ENCODE measurements around the gene LMTK2.
"Not testable (repeated sequence)": the region's sequence is repeated elsewhere in the genome, so short reads cannot be mapped to it uniquely, and the experiment has no call there.

The LMTK2 gene

GRCh38 chr7:98205162-98205845 lies 98.6 kb downstream of the LMTK2 start:
- no peak for DNase-seq

DNA sequence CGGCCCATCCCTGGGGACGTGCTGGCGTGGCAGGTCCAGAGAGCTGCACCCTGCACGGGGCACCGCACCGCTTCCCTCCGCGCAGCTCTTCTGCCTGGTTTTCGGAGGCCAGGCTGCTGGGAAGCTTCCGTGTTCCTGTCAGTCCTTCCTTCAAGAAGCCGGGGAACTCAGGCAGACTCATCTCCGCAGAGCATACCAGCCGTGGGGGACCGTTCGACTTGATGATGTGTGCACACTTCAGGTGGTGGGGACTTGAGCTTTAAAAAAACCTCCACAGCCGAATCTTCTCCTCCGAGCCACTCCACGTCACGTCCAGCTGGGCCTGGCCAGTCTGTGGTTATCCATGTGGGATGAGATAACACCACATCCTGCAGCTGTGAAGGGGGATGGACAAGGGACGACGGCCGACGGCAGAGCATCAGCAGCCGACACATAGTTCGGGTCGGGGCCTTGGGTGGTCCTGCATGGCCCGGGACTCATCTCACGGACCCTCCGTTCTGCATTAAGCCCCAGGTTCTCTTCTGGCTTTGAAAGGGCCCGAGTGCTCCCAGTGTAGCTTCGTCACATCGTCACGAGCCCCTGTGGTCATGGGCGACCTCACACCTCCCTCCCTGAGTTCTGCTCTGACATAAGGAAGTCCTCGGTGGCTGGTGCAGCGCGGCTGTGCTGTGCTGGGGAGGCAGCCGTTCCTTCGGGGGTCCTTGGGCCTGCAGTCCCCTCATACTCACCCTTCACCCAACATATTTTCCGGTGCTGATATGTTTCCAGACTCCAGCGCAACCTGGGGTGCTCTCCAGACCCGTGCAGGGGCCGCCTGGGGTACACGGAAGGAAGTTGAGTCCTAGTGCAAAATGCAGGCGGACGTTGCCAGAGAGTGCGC lies 100.0 kb downstream of the LMTK2 start:
- no peak for DNase-seq

- DNase-seq: no peak
Observed at GRCh38 chr7:98209166-98209920, 102.7 kb downstream of the LMTK2 start.

- DNase-seq: no peak
Observed at GRCh38 chr7:98210513-98211220, 104.0 kb downstream of the LMTK2 start.

DNA sequence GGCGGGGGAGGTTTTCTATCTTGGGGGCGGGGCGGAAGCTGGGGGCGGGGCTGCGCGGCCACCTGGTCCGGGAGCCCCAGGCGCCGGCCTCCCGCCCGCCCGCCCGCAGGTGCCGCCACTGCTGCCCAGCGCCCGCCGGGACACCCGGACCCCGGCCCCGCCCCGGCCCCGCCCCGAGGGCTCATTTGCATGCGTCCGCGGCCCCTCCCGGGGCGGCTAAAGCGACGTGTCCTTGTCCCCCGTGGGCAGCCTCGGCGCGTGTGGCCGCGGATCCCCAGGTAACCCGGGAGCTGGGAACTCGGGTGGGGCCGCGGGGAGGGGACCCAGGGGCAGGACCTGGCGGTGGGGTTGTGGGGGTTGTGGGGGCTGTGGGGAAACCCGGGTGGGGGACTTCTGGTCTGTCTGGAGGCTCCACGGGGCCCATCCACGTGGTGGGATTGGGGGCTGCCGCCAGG lies 104.6 kb downstream of the LMTK2 start, which contains the start of gene BHLHA15:
TSS of gene BHLHA15 (plus strand) at position 219 of the 455 bp plus-strand sequence. CDS start 871 bp downstream, outside the sequence.
- DNase-seq: no peak

DNA sequence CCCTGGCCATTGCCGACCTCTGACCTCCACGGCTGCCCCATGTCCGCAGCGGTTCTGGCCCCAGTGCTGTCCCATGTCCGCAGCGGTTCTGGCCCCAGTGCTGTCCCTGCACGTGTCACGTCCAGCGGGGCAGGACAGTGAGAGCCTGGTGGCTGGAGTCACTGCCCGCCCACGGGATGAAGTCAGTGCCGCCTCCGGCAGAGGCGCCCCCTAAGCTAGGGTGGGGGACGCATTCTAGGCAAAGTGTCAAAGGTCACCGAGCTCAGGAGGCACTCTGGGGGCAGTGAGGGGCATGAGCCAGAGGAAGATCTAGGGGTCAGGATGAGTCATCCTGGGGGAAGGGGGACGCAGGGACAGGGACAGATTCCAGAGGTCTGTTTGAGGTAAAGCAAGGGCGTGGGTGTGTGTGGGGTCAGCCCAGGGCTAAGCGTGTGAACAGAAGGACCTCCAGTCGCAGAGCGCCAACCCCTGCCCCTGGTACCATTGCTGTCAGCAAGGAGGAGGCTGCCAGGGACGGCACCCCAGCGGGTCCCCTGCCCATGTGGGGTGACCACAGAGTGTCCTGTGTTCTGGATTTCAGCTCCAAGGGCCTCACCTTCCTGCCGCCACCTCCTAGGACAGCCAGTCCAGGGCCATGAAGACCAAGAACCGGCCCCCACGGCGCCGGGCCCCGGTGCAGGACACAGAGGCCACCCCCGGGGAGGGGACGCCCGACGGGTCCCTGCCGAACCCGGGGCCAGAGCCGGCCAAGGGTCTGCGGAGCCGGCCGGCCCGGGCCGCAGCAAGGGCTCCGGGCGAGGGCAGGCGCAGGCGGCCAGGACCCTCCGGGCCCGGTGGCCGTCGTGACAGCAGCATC lies 105.2 kb downstream of the LMTK2 start:
- DNase-seq: no peak

DNA sequence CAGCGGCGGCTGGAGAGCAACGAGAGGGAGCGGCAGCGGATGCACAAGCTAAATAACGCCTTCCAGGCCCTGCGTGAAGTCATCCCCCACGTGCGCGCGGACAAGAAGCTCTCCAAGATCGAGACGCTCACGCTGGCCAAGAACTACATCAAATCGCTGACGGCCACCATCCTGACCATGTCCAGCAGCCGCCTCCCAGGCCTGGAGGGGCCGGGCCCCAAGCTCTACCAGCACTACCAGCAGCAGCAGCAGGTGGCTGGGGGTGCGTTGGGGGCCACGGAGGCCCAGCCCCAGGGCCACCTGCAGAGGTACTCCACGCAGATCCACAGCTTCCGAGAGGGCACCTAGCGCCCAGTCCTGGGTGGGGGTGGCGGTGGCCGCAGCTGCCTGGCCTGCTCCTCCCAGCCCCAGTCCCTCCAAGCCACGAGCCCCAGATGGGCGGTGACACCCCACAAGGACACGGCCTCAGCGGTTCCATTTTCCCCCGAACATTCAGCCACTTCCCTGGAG lies 105.9 kb downstream of the LMTK2 start:
- DNase-seq: no peak

DNA sequence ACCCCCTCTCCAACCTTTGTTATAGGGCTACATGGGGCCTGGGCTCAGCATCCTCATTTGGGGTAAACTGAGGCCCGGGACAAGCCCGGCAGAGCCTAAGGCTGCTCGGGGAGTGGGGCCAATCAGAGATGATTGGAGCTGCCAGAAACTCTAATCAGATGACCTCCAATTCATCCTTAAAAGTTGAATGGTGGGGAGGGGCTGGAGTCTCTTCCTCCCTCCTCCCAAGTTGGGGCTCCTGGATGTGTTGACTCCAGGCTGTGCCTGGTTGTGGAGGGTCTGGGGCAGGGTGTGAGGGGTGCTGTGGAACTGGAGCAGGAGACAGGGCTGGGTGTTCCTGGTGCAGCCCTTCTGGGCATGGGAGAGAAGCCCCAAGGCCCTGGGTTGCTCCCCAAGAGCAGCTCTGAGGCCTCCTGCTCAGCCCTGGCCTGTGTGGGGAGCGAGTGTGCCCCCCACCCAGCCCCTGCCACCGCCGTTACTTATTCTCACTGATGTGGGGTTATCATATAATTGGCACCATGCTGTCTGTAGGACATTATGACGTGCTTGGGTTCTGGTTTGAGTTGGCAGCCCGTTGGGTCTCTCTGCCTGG lies 106.7 kb downstream of the LMTK2 start:
- DNase-seq: no peak

- DNase-seq: no peak
Observed at GRCh38 chr7:98213888-98214810, 107.5 kb downstream of the LMTK2 start.

GRCh38 chr7:98214811-98215321 lies 108.2 kb downstream of the LMTK2 start:
- DNase-seq: no peak

DNA sequence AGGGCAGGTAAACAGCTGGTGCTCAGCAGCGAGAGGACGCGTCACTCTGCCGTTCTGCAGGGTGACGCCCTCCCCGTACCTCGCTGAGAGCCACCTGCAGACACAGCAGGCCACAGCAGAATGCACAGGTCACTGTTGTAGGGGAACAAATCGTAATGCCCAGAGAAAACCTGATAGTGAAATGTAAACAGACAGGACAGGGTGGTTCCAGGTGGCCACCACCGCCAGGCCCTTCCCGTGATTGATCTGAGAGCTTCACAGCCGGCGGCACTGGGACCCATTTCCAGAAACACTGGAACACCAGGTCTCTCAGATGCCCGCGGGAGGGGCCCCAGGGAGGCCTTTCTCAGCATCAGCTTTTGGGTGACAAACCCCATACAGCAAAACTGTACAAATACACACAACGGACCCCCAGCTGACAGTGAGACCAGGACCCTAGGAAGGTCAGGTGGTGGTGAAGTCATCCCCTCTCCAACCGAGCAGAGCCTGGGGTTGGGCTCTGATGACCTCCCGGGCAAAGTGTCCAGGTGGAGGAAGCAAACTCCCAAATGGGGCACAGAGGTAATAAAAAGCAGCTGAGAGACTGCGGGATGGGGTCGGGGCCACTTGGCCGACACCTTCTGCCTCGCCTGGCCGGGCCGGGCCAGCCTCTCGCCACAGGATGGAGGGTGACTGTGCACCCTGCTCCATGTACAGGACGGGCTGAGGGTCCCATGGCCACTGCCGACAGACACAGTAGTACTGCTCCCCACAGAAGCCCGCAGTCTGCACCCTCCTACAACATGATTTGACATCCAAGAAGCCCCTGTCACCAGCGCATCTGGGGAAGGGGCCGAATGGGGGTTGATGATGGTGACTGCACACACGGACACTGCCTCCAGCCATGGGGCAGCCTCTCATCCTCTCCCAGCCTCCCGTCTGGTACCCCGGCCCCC lies 109.2 kb downstream of the LMTK2 start:
- no peak for DNase-seq

DNA sequence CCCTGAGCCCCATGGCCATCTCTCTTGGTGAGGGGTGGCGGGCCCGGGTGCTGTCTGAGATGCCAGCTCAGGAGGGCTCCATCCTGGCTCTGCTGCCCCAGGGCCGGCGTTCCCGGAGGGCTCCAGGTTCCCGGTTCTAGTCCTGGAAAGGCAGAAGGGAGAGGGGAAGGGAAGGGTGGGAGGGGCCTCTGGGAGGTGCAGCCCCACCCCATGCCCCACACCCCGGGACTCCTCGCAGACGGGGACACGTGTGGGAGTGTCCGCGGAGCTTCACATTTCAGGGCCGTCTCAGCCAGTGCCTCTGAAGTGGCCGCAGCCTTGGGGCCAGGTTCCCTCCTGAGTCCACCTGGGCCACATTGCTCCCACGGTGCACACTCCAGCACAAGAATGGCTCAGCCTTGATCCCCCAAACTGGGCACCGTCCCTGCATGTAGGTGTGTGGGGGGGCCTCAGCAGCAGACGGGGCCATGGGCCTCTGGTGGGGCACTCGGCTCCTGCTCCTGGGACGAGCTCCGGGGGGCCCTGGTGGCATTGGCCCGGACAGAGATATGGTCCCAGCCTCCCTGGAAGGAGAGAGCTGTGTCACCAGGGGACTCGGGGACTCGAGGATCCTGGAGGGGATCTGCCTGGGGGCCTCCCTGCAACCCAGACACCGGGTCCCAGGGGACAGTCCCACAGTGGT lies 110.4 kb downstream of the LMTK2 start:
- DNase-seq: no peak

DNA sequence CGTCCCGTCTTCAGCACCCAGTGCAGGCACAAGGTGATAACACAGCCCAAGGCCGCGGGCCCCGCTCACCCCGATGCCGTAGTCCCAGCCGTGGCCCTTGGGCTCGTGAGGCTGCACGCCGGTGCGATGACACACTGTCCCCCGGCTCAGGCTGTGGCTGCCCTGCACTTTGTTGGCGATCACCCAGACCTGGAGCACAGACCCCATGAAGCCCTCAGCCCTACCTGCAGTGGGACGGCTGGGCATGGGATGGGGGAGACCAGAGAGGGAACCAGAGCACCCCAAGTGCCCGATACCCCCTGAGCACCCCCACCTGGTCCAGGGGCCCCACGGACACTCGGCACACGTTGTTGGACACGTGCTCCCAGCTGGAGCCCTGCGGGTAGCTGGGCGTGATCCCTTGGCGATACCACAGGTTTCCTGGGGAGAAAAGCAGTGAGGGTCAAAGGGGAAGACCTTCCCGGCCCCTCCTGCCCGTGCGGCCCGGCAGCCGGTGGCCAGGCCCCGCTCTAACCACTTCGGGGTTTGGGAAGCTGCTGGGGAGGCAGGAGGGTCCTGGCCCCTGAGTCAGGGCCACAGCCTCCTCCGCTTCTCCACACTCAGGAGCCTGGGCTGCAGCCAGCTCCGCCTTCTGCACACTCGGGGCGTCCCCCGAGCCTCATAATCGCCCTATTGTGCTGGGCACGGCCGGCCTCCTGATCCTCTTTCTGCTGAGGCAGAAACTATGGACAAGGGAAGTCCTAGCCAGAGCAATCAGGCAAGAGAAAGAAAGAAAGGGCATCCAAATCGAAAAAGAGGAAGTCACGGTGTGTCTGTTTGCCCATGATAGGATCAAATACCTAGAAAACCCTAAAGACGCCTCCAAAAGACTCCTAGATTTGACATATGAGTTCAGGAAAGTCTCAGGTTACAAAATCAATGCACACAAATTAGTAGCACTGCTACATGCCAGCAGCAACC lies 111.2 kb downstream of the LMTK2 start:
- DNase-seq: peak; percentile 3

- not testable (repeated sequence) for DNase-seq
Observed at GRCh38 chr7:98219382-98219781, 112.7 kb downstream of the LMTK2 start.

GRCh38 chr7:98221611-98222532 lies 115.2 kb downstream of the LMTK2 start:
- no peak for DNase-seq

Data from KG1 (cell line).